Femur (tissue), 1 donor: Measurements from ENCODE around the gene CNIH3.

Source experiments
- DNase-seq: peaks from one replicate; pipeline ENCODE4 v3.0.0-alpha.2; 2017

Gene CNIH3

DNA sequence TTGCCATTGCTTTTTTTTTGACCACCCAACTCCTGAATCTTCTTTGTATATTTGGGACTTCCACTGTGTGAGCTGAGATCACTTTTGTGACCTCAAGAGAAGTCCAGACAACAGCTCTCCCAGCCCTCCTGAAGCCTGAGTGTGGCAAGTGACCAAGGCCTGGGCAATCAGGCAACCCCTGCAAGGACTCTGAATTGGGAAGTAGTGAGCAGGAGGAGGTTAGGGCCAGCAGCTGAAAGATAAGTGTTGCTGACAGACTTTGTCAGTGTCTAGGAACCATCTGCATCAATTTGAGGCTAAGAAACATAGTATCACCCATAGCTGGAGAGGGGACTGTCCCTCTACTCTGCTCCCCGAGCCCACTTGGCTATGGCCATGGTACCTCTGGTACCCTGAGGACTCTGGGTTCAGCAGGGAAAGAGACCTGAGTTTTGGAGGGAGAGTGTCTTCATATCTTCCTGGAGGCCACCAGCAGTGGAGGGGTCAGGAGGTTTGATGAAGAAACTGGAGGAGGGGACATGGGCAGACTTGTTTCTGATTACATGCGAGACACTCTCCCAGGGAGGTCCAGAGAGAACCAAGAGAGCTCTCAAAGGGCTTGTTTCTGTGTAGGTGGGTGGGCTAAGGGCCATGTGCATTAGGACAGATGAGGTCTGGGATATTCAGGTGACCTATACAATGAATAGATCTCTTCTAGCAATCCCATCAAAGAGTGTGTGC, 166.3 kb downstream of the CNIH3 start:
- DNase-seq, result no peak

GRCh38 chr1:224783006-224783651, 167.0 kb downstream of the CNIH3 start:
- no peak for DNase-seq

DNA sequence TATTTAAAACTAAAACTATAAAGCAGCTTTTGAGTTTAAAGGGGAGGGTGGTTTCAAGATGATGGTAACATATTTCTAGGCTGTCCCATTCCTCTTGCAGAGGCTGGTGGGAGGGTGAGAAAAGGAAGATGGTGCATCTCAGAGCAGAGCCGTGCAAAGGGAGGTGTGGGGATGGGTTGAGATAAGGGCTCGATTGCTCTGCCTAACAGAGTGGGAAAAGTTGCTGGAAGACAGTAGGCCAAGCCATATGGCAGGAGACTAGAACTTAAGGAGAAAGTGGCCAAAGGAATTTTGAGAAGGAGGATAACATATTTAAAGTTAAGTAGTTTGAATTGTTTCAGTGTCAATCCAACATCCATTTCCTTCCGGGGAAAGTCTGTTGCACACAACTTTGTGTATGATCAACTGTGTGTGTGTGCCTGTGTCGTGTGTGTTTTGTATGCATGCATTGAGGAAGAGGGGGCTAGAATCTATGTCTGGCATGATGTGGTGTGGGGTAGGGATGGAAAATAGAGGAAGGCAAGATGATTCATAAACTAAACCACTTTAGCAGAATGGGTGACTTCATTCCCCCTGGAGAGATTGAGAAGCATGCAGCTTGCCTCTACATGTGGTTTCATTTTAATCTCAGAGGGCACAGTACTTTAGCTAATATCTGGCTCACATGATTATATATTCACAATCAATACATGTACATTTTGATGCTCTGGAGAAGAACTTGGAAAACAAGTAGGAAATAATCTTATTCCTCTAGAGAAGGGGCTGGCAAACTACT, 168.3 kb downstream of the CNIH3 start:
- DNase-seq, result no peak

- DNase-seq, result no peak
Measured at GRCh38 chr1:224785040-224785328, 168.9 kb downstream of the CNIH3 start.

- DNase-seq, result no peak
Measured at GRCh38 chr1:224785622-224786021, 169.5 kb downstream of the CNIH3 start.

DNA sequence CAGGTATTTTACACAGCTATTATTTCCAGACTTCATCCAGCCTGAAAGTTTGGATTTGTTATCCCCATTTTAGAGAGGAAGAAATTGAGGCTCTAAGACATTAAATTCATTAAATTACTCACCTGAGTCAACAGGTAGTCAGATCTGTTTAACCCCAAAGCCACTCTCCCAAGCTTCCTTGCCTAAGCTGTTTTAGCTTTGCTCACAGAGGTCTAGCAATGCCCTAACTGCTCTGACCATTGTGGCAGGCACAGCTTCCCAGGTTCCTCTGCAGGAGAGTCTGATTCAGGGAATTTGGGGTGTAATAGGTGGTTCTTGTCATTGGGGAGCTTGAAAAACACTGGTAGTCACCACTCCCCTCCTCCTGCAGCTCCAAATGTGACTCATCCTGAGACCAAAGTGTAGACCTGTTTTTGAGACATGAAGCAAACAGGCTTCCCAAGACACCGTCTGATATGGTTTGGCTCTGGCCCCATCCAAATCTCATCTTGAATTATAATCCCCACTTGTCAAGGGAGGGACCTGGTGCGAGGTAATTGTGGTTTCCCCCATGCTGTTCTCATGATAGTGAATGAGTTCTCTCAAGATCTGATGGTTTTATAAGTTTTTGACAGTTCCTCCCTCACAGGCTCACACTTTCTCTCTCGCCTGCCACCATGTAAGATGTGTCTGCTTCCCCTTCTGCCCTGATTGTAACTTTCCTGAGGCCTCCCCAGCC, 170.6 kb downstream of the CNIH3 start:
- no peak for DNase-seq

GRCh38 chr1:224789311-224789710, 173.2 kb downstream of the CNIH3 start:
- DNase-seq, result no peak
